H1 (cell line): ENCODE results near the gene CFH. TPM values are rescaled to one million over a fixed set of nuclear protein-coding genes. Genes with fewer than 3 reads are reported as not detected.

Source experiments
- CTCF ChIA-PET: fragments of 300-600 bp; sonication (Branson Sonifier 250); formaldehyde crosslinking; loops from one replicate; lab custom pipeline; 2021; ENCODE audit not compliant: partially characterized antibody; lab: Charles Lee
- POLR2A ChIA-PET: fragments of 300-600 bp; sonication (Branson Sonifier 250); formaldehyde crosslinking; loops from one replicate; lab custom pipeline; 2021; ENCODE audit warnings: inconsistent platforms; ENCODE audit not compliant: partially characterized antibody; lab: Charles Lee
- DNase-seq, 2 experiments: peaks; one replicate each; pipeline versions ENCODE4 v3.0.0 to v3.0.0-alpha.2; 2010 to 2022; ENCODE audit warnings: low spot score in 2 of 2, low read depth in 1 of 2, mixed read lengths in 1 of 2
- FAIRE-seq: peaks from 2 replicates; lab custom pipeline; 2011; peaks lifted over from hg19 to GRCh38; lab: Jason Lieb, UNC
- H2AFZ ChIP-seq: 2 replicates; pipeline ENCODE4 v1.8.1; 2012; ENCODE audit warnings: low read length, inconsistent platforms
- H2AK5ac ChIP-seq: 2 replicates; pipeline ENCODE4 v1.6.1; 2013; ENCODE audit warnings: low read depth, low read length
- H2BK120ac ChIP-seq: replicated peaks from 2 replicates; pipeline ENCODE3; 2013; ENCODE audit warnings: low read depth, low read length, inconsistent platforms
- H2BK12ac ChIP-seq: 2 replicates; pipeline ENCODE4 v1.6.1; 2013; ENCODE audit warnings: low read depth, low read length
- H2BK15ac ChIP-seq: 2 replicates; pipeline ENCODE4 v1.6.1; 2013; ENCODE audit warnings: low read length
- H2BK20ac ChIP-seq: 2 replicates; pipeline ENCODE4 v1.6.1; 2013; ENCODE audit warnings: low read length
- H2BK5ac ChIP-seq: 2 replicates; pipeline ENCODE4 v1.6.1; 2013; ENCODE audit warnings: low read depth, low read length
- H3K14ac ChIP-seq: 2 replicates; pipeline ENCODE4 v1.6.1; 2013; ENCODE audit warnings: inconsistent platforms; ENCODE audit not compliant: insufficient read length
- H3K18ac ChIP-seq: 2 replicates; pipeline ENCODE4 v1.6.1; 2013; ENCODE audit warnings: low read length; ENCODE audit errors: extremely low read depth
- H3K23ac ChIP-seq: 2 replicates; pipeline ENCODE4 v1.6.1; 2013; ENCODE audit warnings: inconsistent platforms; ENCODE audit not compliant: insufficient read length
- H3K23me2 ChIP-seq: 2 replicates; pipeline ENCODE4 v1.6.1; 2013; ENCODE audit warnings: low read depth, low read length
- H3K27ac ChIP-seq: 2 replicates; pipeline ENCODE4 v1.6.1; 2011; ENCODE audit warnings: low read depth, low read length, inconsistent platforms
- H3K27me3 ChIP-seq, 4 experiments: replicated peaks in 1 of 4; 1 replicate in 1 of 4; 2 replicates in 3 of 4; pipeline versions ENCODE4 v1.6.1 to v1.8.1; 2011 to 2013; ENCODE audit warnings: low read length in 3 of 4, mild to moderate bottlenecking in 3 of 4, inconsistent platforms in 2 of 4, mixed read lengths in 2 of 4, moderate library complexity in 1 of 4; ENCODE audit not compliant: control insufficient read depth in 3 of 4, insufficient read depth in 3 of 4; ENCODE audit errors: extremely low read depth in 1 of 4
- H3K36me3 ChIP-seq, 4 experiments: 2 replicates each; pipeline versions ENCODE4 v1.6.1 to v1.8.1; 2011 to 2013; ENCODE audit warnings: mild to moderate bottlenecking in 4 of 4, low read length in 3 of 4, moderate library complexity in 2 of 4, control low read depth in 1 of 4, inconsistent platforms in 1 of 4; ENCODE audit not compliant: insufficient read depth in 4 of 4, control insufficient read depth in 2 of 4
- H3K4ac ChIP-seq: replicated peaks from 2 replicates; pipeline ENCODE3; 2013; ENCODE audit warnings: low read length, low read depth, mixed read lengths, inconsistent platforms; ENCODE audit not compliant: insufficient read length
- H3K4me1 ChIP-seq, 4 experiments: replicated peaks in 1 of 4; 1 replicate in 1 of 4; 2 replicates in 3 of 4; pipeline versions ENCODE4 v1.6.1 to v1.8.1; 2011 to 2013; ENCODE audit warnings: low read length in 3 of 4, inconsistent platforms in 2 of 4, mixed read lengths in 1 of 4; ENCODE audit not compliant: insufficient read depth in 4 of 4, control insufficient read depth in 3 of 4
- H3K4me2 ChIP-seq, 2 experiments: 2 replicates each; pipeline versions ENCODE4 v1.6.1 to v1.8.1; 2011 to 2013; ENCODE audit warnings: low read depth in 2 of 2, low read length in 2 of 2, control low read depth in 1 of 2, inconsistent platforms in 1 of 2, mild to moderate bottlenecking in 1 of 2; ENCODE audit not compliant: insufficient read depth in 1 of 2
- H3K4me3 ChIP-seq, 4 experiments: fragments of 200-600, 300-600 bp in 1 of 4; sonication (generic), shearing (Covaris generic), sonication (Bioruptor Twin) in 1 of 4; 2 replicates each; pipeline versions ENCODE4 v1.5.1 to v1.8.1; 2011 to 2016; ENCODE audit warnings: low read length in 4 of 4, low read depth in 3 of 4, control low read depth in 2 of 4, inconsistent platforms in 2 of 4, mild to moderate bottlenecking in 2 of 4, mixed read lengths in 1 of 4, moderate library complexity in 1 of 4; ENCODE audit not compliant: insufficient read depth in 2 of 4; ENCODE audit errors: extremely low read depth in 1 of 4
- H3K56ac ChIP-seq: replicated peaks from 2 replicates; pipeline ENCODE3; 2013; ENCODE audit warnings: low read depth, mild to moderate bottlenecking, mixed read lengths, low read length, inconsistent platforms; ENCODE audit not compliant: insufficient read length
- H3K79me1 ChIP-seq: 2 replicates; pipeline ENCODE4 v1.6.1; 2013; ENCODE audit warnings: low read depth, low read length, control low read depth
- H3K79me2 ChIP-seq, 2 experiments: 2 replicates each; pipeline versions ENCODE4 v1.6.1 to v1.8.1; 2012 to 2013; ENCODE audit warnings: low read length in 2 of 2, mild to moderate bottlenecking in 2 of 2, inconsistent platforms in 1 of 2; ENCODE audit not compliant: insufficient read depth in 2 of 2, control insufficient read depth in 1 of 2
- H3K9ac ChIP-seq, 4 experiments: replicated peaks in 1 of 4; 1 replicate in 1 of 4; 2 replicates in 3 of 4; pipeline versions ENCODE4 v1.6.1 to v1.8.1; 2011 to 2013; ENCODE audit warnings: low read depth in 3 of 4, low read length in 3 of 4, control low read depth in 2 of 4, mild to moderate bottlenecking in 2 of 4, moderate library complexity in 2 of 4, inconsistent platforms in 1 of 4; ENCODE audit errors: extremely low read depth in 1 of 4
- H3K9me3 ChIP-seq, 2 experiments: 2 replicates each; pipeline versions ENCODE4 v1.6.1 to v1.8.1; 2012 to 2013; ENCODE audit warnings: mild to moderate bottlenecking in 2 of 2, moderate library complexity in 2 of 2, control low read depth in 1 of 2, inconsistent platforms in 1 of 2, low read depth in 1 of 2, low read length in 1 of 2, mixed read lengths in 1 of 2; ENCODE audit not compliant: insufficient read depth in 2 of 2
- H4K20me1 ChIP-seq, 2 experiments: replicated peaks in 1 of 2; 2 replicates each; pipeline versions ENCODE3 to v1.8.1; 2011 to 2013; ENCODE audit warnings: inconsistent platforms in 2 of 2, low read length in 2 of 2, mild to moderate bottlenecking in 1 of 2; ENCODE audit not compliant: insufficient read depth in 2 of 2, control insufficient read depth in 1 of 2
- H4K5ac ChIP-seq: 2 replicates; pipeline ENCODE4 v1.6.1; 2013; ENCODE audit warnings: low read length, low read depth, mixed read lengths, inconsistent platforms; ENCODE audit not compliant: insufficient read length
- H4K8ac ChIP-seq: 2 replicates; pipeline ENCODE4 v1.8.0; 2013; ENCODE audit warnings: mild to moderate bottlenecking, moderate library complexity, low read length, inconsistent platforms; ENCODE audit not compliant: insufficient read depth; ENCODE audit errors: extremely low read depth
- H4K91ac ChIP-seq: replicated peaks from 2 replicates; pipeline ENCODE3; 2013; ENCODE audit warnings: low read length, mixed read lengths, inconsistent platforms; ENCODE audit not compliant: insufficient read length
- HDAC2 ChIP-seq, 2 experiments: fragments of 300-600 bp in 1 of 2; sonication (generic) in 1 of 2; IDR thresholded peaks; 2 replicates each; pipeline ENCODE4 v1.6.1; 2011 to 2012; ENCODE audit warnings: low read depth in 2 of 2, low read length in 2 of 2, mild to moderate bottlenecking in 2 of 2, moderate library complexity in 2 of 2, borderline replicate concordance in 1 of 2, inconsistent platforms in 1 of 2
- PHF8 ChIP-seq: fragments of 200-600 bp; sonication (generic); conservative IDR thresholded peaks from 2 replicates; pipeline ENCODE4 v1.7.1; 2012; ENCODE audit warnings: low read depth, mild to moderate bottlenecking, inconsistent platforms, low read length, moderate library complexity
- WGBS, 2 experiments: shearing (Covaris generic) in 1 of 2; methylation state at CpG; one replicate each; pipeline versions ENCODE4 v1.1.6 to v1.1.7; 2013 to 2015; ENCODE audit warnings: low lambda C conversion rate in 2 of 2, mixed read lengths in 2 of 2, inconsistent platforms in 1 of 2, low coverage in 1 of 2, missing lambda C conversion rate in 1 of 2; ENCODE audit not compliant: insufficient replicate concordance in 2 of 2, insufficient coverage in 1 of 2, insufficient read length in 1 of 2; ENCODE audit errors: extremely low coverage in 1 of 2, missing lambda C conversion rate in 1 of 2; 5-methylcytosine and 5-hydroxymethylcytosine counted together
- polyA plus RNA-seq, 7 experiments: library from polyadenylated mRNA; depleted of rRNA in 3 of 7; stranded (reverse) in 5 of 7; unstranded in 2 of 7; fragments of >200 nt in 5 of 7; fragments of 200-250 nt in 2 of 7; gene quantifications; 1 replicate in 5 of 7; 2 replicates in 1 of 7; 4 replicates in 1 of 7; pipeline versions ENCODE4 v1.2.1 to v1.2.3, GENCODE V29; 2011 to 2013; ENCODE audit warnings: missing spikeins in 2 of 7, mixed read lengths in 2 of 7
- total RNA-seq: library from RNA; stranded (reverse); fragmentation: NEBNext Ultra II Directional; extraction: Animal tissue kit (Norgen Biotek cat#: 25700); gene quantifications from 2 replicates; pipeline ENCODE4 v1.2.1, GENCODE V29; 2021

CFH gene
- total and polyA plus RNA-seq, 2 of the 8 experiments (the other 6 are each of a cell fraction or from before 2014, with no cell fraction given) = not detected

DNA sequence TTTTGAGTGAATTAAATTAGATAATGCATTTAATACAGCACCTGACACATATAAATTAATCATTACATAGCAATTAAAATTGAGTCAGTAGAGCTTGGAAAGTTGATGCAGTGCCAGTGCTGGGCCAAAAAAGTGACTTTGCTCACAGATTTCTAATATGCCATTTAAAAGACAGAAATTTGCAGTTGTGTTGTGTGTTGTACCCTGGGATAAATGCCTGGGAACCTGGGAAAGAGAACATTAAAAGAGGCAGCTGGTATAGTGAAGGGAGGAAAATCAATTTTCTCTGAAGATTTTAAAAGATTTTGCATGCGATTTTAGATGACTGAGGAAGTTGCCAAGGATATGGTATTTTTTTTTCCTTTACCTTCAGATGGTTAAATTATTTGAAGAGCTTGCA is 10.9 kb upstream of the CFH start:
- H3K18ac ChIP-seq = no peak overlapping the region
- H4K8ac ChIP-seq = no peak overlapping the region
- H3K36me3 ChIP-seq = no peaks in the 10 kb centered on the region
- no peaks in the 10 kb centered on the region for H3K4me1 ChIP-seq
- no peak overlapping the region for H3K4me3 ChIP-seq
- no peaks in the 10 kb centered on the region for H4K20me1 ChIP-seq
- H3K4ac ChIP-seq = no peak overlapping the region
- no peak overlapping the region for H3K9ac ChIP-seq
- H2BK12ac ChIP-seq = no peak overlapping the region
- no peak overlapping the region for H2BK20ac ChIP-seq
- H2BK120ac ChIP-seq = no peak overlapping the region
- no peaks in the 10 kb centered on the region for H3K27me3 ChIP-seq
- H3K14ac ChIP-seq = no peak overlapping the region
- H3K79me1 ChIP-seq = no peaks in the 10 kb centered on the region
- no peak overlapping the region for H3K4me2 ChIP-seq
- no peaks in the 10 kb centered on the region for H3K9me3 ChIP-seq
- POLR2A ChIA-PET = no interaction called here
- TF ChIP-seq HDAC2 (IDR thresholded peaks at IDR 0.05; ENCODE audit: borderline replicate concordance in 1 of 2, low read depth in 2 of 2, low read length in 2 of 2) (no peak), PHF8 (no peak)
- TF ChIP-seq, all 59 proteins: peak for 0
- Histone ChIP-seq H4K5ac (no peak overlapping the region), H3K27ac (no peak overlapping the region), H2BK15ac (no peak overlapping the region), H2AK5ac (no peak overlapping the region), H2BK5ac (no peak overlapping the region), H3K56ac (no peak overlapping the region), H3K23ac (no peak overlapping the region), H2AFZ (no peak overlapping the region), H4K91ac (no peak overlapping the region), H3K79me2 (no peaks in the 10 kb centered on the region), H3K23me2 (no peaks in the 10 kb centered on the region)
- 84% methylated on average over 1 of the region's 1 CpG; no CpG with 5 or more reads in 1 of the 2 experiments for WGBS, 2 experiments
- FAIRE-seq = no peak
- CTCF ChIA-PET = interaction anchor here (1.3 to 1.8 kb wide), 2 partner anchors 8 to 20 kb away, joined by 3 to 6 read pairs; no protein-coding TSS in a partner anchor
- no peak for DNase-seq
